Astrocyte (in vitro differentiated cells and primary cell): ENCODE data around the gene L3MBTL4. TPM values are rescaled to one million over a fixed set of nuclear protein-coding genes. Genes with fewer than 3 reads are reported as not detected.

Experiments used
- DNase-seq: peaks from one replicate; pipeline ENCODE4 v3.0.0-alpha.2; 2010; ENCODE audit warnings: low read depth
- FAIRE-seq: peaks from 2 replicates; lab custom pipeline; 2011; peaks lifted over from hg19 to GRCh38; lab: Jason Lieb, UNC
- H2AFZ ChIP-seq: 2 replicates; pipeline ENCODE4 v1.6.0; 2012; ENCODE audit warnings: low read depth, low read length, inconsistent platforms
- H3K27ac ChIP-seq: 2 replicates; pipeline ENCODE4 v1.5.1; 2011; ENCODE audit warnings: low read depth, low read length, inconsistent platforms
- H3K27me3 ChIP-seq: 2 replicates; pipeline ENCODE4 v1.6.0; 2011; ENCODE audit warnings: low read length, inconsistent platforms; ENCODE audit not compliant: insufficient read depth
- H3K36me3 ChIP-seq: 2 replicates; pipeline ENCODE4 v1.5.1; 2011; ENCODE audit warnings: low read length, inconsistent platforms; ENCODE audit not compliant: insufficient read depth
- H3K4me1 ChIP-seq: 2 replicates; pipeline ENCODE4 v1.5.1; 2011; ENCODE audit warnings: low read length, inconsistent platforms; ENCODE audit not compliant: insufficient read depth
- H3K4me2 ChIP-seq: 2 replicates; pipeline ENCODE4 v1.6.0; 2012; ENCODE audit warnings: low read length, inconsistent platforms
- H3K4me3 ChIP-seq: 2 replicates; pipeline ENCODE4 v1.5.1; 2011; ENCODE audit warnings: low read depth, mild to moderate bottlenecking, low read length, inconsistent platforms; ENCODE audit not compliant: insufficient read depth
- H3K79me2 ChIP-seq: 2 replicates; pipeline ENCODE4 v1.6.0; 2012; ENCODE audit warnings: mild to moderate bottlenecking, low read length, inconsistent platforms; ENCODE audit not compliant: insufficient read depth
- H3K9ac ChIP-seq: 2 replicates; pipeline ENCODE4 v1.6.0; 2012; ENCODE audit warnings: mild to moderate bottlenecking, low read length, inconsistent platforms
- H3K9me3 ChIP-seq: 2 replicates; pipeline ENCODE4 v1.5.1; 2012; ENCODE audit warnings: low read depth, mild to moderate bottlenecking, low read length, inconsistent platforms; ENCODE audit not compliant: insufficient read depth
- H4K20me1 ChIP-seq: 2 replicates; pipeline ENCODE4 v1.6.0; 2012; ENCODE audit warnings: low read length, inconsistent platforms; ENCODE audit not compliant: insufficient read depth
- H3K27ac Mint-ChIP-seq: one replicate; pipeline ENCODE4 v1.8.0; 2021; ENCODE audit warnings: mild to moderate bottlenecking, mixed read lengths; ENCODE audit not compliant: unreplicated experiment
- H3K27me3 Mint-ChIP-seq: one replicate; pipeline ENCODE4 v1.8.0; 2021; ENCODE audit warnings: low read depth, mixed read lengths; ENCODE audit not compliant: unreplicated experiment
- H3K36me3 Mint-ChIP-seq: one replicate; pipeline ENCODE4 v1.8.0; 2021; ENCODE audit warnings: low read depth, mixed read lengths; ENCODE audit not compliant: unreplicated experiment
- H3K4me1 Mint-ChIP-seq: one replicate; pipeline ENCODE4 v1.8.0; 2021; ENCODE audit warnings: low read depth, mixed read lengths; ENCODE audit not compliant: unreplicated experiment
- H3K4me3 Mint-ChIP-seq: one replicate; pipeline ENCODE4 v1.8.0; 2021; ENCODE audit warnings: mild to moderate bottlenecking, moderate library complexity, mixed read lengths; ENCODE audit not compliant: unreplicated experiment
- H3K9me3 Mint-ChIP-seq: one replicate; pipeline ENCODE4 v1.8.0; 2021; ENCODE audit warnings: mild to moderate bottlenecking, mixed read lengths; ENCODE audit not compliant: unreplicated experiment
- EZH2 ChIP-seq: IDR thresholded peaks from 2 replicates; pipeline ENCODE4 v1.6.1; 2012; ENCODE audit warnings: mild to moderate bottlenecking, low read length, inconsistent platforms; ENCODE audit not compliant: insufficient read depth
- total RNA-seq: library from RNA; stranded (reverse); gene quantifications from 2 replicates; pipeline ENCODE4 v1.2.1, GENCODE V29; 2021
- TF ChIP-seq, protein P1 (sequence below): IDR thresholded peaks from 2 replicates; pipeline ENCODE4 v1.5.1; 2011; ENCODE audit warnings: low read depth, mild to moderate bottlenecking, inconsistent platforms, low read length, moderate library complexity; ENCODE audit not compliant: insufficient read depth

Gene L3MBTL4
- total RNA-seq, 1 donor from 2014 or later: 0.52 TPM

DNA sequence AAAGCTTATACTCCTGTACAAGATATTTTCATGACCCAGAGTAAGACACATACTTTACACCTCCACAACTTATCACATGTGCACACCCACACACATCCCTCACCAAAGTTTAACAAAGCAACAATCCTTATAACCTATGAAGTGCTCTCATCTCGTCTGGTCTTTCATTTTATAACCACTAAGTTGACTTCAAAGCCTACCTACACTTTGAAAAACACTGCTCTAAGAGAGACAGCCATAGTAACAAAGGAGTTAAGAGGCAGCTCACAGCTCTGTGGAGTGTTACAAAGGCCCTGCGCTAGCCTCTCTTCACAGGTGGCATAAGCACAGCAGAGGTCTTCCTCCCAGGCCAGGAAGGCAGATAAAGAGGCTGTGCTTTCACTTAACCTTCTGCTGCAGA is 449.7 kb downstream of the L3MBTL4 start:
- H3K36me3 Mint-ChIP-seq: no peaks in the 10 kb centered on the region
- H3K4me3 ChIP-seq: no peak overlapping the region
- no peak overlapping the region for H3K9ac ChIP-seq
- DNase-seq: no peak
- peaks cover 9% of the 10 kb centered on the region for H3K27me3 ChIP-seq
- no peaks in the 10 kb centered on the region for H4K20me1 ChIP-seq
- no peaks in the 10 kb centered on the region for H3K9me3 ChIP-seq
- no peak for FAIRE-seq
- peaks cover 3% of the 10 kb centered on the region for H3K4me1 Mint-ChIP-seq
- no peak overlapping the region for H3K27ac ChIP-seq
- no peak overlapping the region for H3K27ac Mint-ChIP-seq
- H3K79me2 ChIP-seq: no peaks in the 10 kb centered on the region
- H3K4me3 Mint-ChIP-seq: no peak overlapping the region
- no peaks in the 10 kb centered on the region for H3K9me3 Mint-ChIP-seq
- no peaks in the 10 kb centered on the region for H3K4me1 ChIP-seq
- H2AFZ ChIP-seq: no peak overlapping the region
- peaks cover 30% of the 10 kb centered on the region for H3K27me3 Mint-ChIP-seq
- H3K4me2 ChIP-seq: no peak overlapping the region
- TF ChIP-seq, protein P1, sequence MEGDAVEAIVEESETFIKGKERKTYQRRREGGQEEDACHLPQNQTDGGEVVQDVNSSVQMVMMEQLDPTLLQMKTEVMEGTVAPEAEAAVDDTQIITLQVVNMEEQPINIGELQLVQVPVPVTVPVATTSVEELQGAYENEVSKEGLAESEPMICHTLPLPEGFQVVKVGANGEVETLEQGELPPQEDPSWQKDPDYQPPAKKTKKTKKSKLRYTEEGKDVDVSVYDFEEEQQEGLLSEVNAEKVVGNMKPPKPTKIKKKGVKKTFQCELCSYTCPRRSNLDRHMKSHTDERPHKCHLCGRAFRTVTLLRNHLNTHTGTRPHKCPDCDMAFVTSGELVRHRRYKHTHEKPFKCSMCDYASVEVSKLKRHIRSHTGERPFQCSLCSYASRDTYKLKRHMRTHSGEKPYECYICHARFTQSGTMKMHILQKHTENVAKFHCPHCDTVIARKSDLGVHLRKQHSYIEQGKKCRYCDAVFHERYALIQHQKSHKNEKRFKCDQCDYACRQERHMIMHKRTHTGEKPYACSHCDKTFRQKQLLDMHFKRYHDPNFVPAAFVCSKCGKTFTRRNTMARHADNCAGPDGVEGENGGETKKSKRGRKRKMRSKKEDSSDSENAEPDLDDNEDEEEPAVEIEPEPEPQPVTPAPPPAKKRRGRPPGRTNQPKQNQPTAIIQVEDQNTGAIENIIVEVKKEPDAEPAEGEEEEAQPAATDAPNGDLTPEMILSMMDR: no peak
- no peak for TF ChIP-seq EZH2
- no peaks in the 10 kb centered on the region for H3K36me3 ChIP-seq

DNA sequence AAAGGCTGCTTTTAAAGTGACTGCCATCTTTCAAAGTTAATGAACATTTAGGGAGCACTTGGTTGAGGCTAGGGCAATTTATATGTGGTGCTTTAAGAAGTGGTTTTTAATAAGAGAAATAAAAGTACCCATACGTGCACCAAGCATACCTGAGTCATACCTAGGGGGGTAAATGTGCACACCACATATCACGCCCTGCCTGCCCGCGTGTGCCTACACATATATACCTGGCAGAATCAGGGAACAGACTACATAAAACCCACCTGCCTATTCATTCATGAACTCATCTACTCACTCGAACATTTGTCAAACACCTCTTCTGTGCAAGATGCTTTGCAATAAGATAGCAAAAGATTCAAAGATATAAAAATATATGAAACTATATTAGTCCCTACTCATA is 450.1 kb downstream of the L3MBTL4 start:
- H3K9ac ChIP-seq: no peak overlapping the region
- H4K20me1 ChIP-seq: no peaks in the 10 kb centered on the region
- Mint-ChIP-seq H3K4me1 (peaks cover 3% of the 10 kb centered on the region), H3K9me3 (no peaks in the 10 kb centered on the region), H3K36me3 (no peaks in the 10 kb centered on the region), H3K27me3 (peaks cover 30% of the 10 kb centered on the region), H3K4me3 (no peak overlapping the region), H3K27ac (no peak overlapping the region)
- no peak overlapping the region for H2AFZ ChIP-seq
- H3K36me3 ChIP-seq: no peaks in the 10 kb centered on the region
- TF ChIP-seq, protein P1: no peak
- no peak for TF ChIP-seq EZH2
- no peak overlapping the region for H3K4me2 ChIP-seq
- no peak overlapping the region for H3K4me3 ChIP-seq
- H3K27ac ChIP-seq: no peak overlapping the region
- H3K9me3 ChIP-seq: no peaks in the 10 kb centered on the region
- no peaks in the 10 kb centered on the region for H3K79me2 ChIP-seq
- DNase-seq: no peak
- peaks cover 9% of the 10 kb centered on the region for H3K27me3 ChIP-seq
- FAIRE-seq: no peak
- H3K4me1 ChIP-seq: no peaks in the 10 kb centered on the region

DNA sequence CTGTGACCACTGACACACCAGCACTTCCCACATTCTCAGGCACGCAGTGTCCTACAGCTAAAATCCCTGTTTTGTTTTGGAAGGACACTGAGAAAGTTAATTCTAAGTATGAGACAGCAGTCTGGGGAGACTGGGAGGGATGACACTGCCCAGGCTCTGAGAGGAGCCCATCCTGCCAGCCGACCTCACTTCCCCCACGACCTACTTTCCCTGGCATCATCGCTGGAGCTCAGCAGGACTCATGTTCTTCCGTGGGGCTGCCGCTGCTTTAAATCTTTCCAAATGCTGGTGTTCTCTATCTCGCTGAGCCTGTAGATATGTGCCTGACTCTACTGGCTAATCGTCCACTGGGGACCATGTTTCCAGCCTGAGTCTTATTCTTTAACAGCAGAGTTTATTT is 450.6 kb downstream of the L3MBTL4 start:
- peaks cover 3% of the 10 kb centered on the region for H3K4me1 Mint-ChIP-seq
- no peak for FAIRE-seq
- H3K4me1 ChIP-seq: no peaks in the 10 kb centered on the region

More for the DNA sequence above, 450.6 kb downstream of the L3MBTL4 start:
- H3K27ac ChIP-seq: no peak overlapping the region
- H3K9me3 Mint-ChIP-seq: no peaks in the 10 kb centered on the region
- no peaks in the 10 kb centered on the region for H3K79me2 ChIP-seq
- H3K27ac Mint-ChIP-seq: no peak overlapping the region
- peaks cover 30% of the 10 kb centered on the region for H3K27me3 Mint-ChIP-seq
- no peaks in the 10 kb centered on the region for H4K20me1 ChIP-seq
- no peaks in the 10 kb centered on the region for H3K9me3 ChIP-seq
- no peak for DNase-seq
- H3K36me3 Mint-ChIP-seq: no peaks in the 10 kb centered on the region
- no peak overlapping the region for H3K4me3 Mint-ChIP-seq
- H3K4me2 ChIP-seq: no peak overlapping the region
- no peak overlapping the region for H2AFZ ChIP-seq
- no peaks in the 10 kb centered on the region for H3K36me3 ChIP-seq
- peaks cover 9% of the 10 kb centered on the region for H3K27me3 ChIP-seq
- H3K9ac ChIP-seq: no peak overlapping the region
- no peak for TF ChIP-seq EZH2
- TF ChIP-seq, protein P1: no peak
- H3K4me3 ChIP-seq: no peak overlapping the region
